Neutrophil (primary cell): ENCODE measurements around the gene DQX1.
"Not testable (repeated sequence)": the region's sequence is repeated elsewhere in the genome, so short reads cannot be mapped to it uniquely, and the experiment has no call there.

Source experiments
- H3K27ac ChIP-seq: fragments of 200-600 bp; sonication (generic); 2 replicates; pipeline ENCODE4 v1.5.1; 2016; ENCODE audit warnings: mild to moderate bottlenecking, moderate library complexity
- H3K27me3 ChIP-seq: fragments of 200-600 bp; sonication (generic); 2 replicates; pipeline ENCODE4 v1.6.0; 2016; ENCODE audit warnings: mild to moderate bottlenecking
- H3K36me3 ChIP-seq: fragments of 200-600 bp; sonication (generic); 2 replicates; pipeline ENCODE4 v1.5.1; 2017
- H3K4me1 ChIP-seq, 2 experiments: fragments of 200-600 bp in 1 of 2; sonication (generic) in 1 of 2; 1 replicate in 1 of 2; 2 replicates in 1 of 2; pipeline versions ENCODE4 v1.5.1 to v1.6.1; 2013 to 2016; ENCODE audit warnings: low read depth in 1 of 2, low read length in 1 of 2, mild to moderate bottlenecking in 1 of 2, moderate library complexity in 1 of 2; ENCODE audit not compliant: control insufficient read depth in 1 of 2, insufficient read depth in 1 of 2
- H3K4me3 ChIP-seq, 2 experiments: fragments of 200-600 bp in 1 of 2; sonication (generic) in 1 of 2; 1 replicate in 1 of 2; 2 replicates in 1 of 2; pipeline ENCODE4 v1.5.1; 2013 to 2016; ENCODE audit warnings: low read depth in 1 of 2, low read length in 1 of 2, mild to moderate bottlenecking in 1 of 2, moderate library complexity in 1 of 2
- H3K9me3 ChIP-seq: fragments of 200-600 bp; sonication (generic); 2 replicates; pipeline ENCODE4 v1.5.1; 2016
- TF ChIP-seq, protein P1 (sequence below): fragments of 200-600 bp; sonication (generic); IDR thresholded peaks from 2 replicates; pipeline ENCODE4 v1.5.1; 2016; ENCODE audit warnings: antibody characterized with exemption

The DQX1 gene

DNA sequence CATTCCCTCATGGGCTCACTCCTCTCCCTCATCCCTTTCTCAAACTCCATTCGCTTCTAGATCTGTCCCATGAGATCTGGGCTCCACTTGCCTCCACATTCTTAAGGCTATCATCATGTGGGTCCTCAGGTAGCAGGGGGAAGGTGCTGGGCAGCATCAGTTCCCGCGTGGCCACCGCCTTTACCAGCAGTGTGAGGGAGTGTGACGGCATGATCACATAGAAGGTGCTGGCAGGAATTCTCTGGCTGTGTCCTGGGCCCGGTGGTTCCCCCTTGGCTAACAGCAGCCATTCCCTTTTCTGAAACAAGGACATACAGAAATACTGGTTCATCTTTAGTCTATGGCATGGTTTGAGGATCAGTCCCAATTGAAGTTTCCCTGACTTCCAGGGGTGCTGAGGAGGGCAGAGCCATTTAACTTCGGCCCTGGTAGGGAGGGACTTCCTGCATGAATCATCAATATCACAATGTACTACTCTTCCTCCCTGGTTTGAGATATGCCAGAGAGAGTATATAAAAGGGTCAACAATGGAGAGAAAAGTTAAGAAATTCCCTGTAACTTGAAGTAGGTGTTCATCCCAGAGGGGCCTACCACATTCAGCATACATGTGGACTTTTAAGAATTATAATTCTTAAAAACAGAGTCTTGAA is 36.2 kb upstream of the DQX1 start:
- Histone ChIP-seq H3K27ac (peak overlapping the region; percentile 18), H3K4me3 (no peak overlapping the region), H3K36me3 (peaks cover 8% of the 10 kb centered on the region), H3K4me1 (peaks cover 46% of the 10 kb centered on the region in 2 experiments), H3K27me3 (no peaks in the 10 kb centered on the region), H3K9me3 (no peaks in the 10 kb centered on the region)
- TF ChIP-seq, protein P1, sequence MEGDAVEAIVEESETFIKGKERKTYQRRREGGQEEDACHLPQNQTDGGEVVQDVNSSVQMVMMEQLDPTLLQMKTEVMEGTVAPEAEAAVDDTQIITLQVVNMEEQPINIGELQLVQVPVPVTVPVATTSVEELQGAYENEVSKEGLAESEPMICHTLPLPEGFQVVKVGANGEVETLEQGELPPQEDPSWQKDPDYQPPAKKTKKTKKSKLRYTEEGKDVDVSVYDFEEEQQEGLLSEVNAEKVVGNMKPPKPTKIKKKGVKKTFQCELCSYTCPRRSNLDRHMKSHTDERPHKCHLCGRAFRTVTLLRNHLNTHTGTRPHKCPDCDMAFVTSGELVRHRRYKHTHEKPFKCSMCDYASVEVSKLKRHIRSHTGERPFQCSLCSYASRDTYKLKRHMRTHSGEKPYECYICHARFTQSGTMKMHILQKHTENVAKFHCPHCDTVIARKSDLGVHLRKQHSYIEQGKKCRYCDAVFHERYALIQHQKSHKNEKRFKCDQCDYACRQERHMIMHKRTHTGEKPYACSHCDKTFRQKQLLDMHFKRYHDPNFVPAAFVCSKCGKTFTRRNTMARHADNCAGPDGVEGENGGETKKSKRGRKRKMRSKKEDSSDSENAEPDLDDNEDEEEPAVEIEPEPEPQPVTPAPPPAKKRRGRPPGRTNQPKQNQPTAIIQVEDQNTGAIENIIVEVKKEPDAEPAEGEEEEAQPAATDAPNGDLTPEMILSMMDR, result no peak

DNA sequence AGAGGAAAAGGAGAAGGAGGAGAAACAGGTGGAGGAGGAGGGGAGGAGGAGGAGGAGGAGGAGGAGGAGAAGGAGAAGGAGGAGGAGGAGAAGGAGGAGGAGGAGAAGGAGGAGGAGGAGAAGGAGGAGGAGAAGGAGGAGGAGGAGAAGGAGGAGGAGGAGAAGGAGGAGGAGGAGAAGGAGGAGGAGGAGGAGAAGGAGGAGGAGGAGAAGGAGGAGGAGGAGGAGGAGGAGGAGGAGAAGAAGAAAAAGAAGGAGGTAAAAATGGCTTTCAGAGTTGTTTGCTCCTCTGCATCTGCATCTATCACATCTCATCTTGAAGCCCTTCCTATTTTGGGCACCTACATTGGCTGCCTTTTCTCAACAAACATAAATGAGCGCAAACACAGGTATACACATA is 35.0 kb upstream of the DQX1 start:
- not testable (repeated sequence) for H3K27me3 ChIP-seq, H3K4me3 ChIP-seq, H3K9me3 ChIP-seq
- H3K36me3 ChIP-seq, result peaks cover 18% of the 10 kb centered on the region
- peaks cover 58 to 59% of the 10 kb centered on the region in 2 experiments for H3K4me1 ChIP-seq
- H3K27ac ChIP-seq, result peak overlapping the region; percentile 85

- Histone ChIP-seq H3K27me3 (no peaks in the 10 kb centered on the region), H3K36me3 (peaks cover 18% of the 10 kb centered on the region), H3K27ac (peak overlapping the region; percentile 85), H3K4me1 (peaks cover 63% of the 10 kb centered on the region in 2 experiments), H3K9me3 (no peaks in the 10 kb centered on the region), H3K4me3 (no peak overlapping the region)
- TF ChIP-seq, protein P1, result no peak
Measured at GRCh38 chr2:74560591-74560990, 34.6 kb upstream of the DQX1 start.

DNA sequence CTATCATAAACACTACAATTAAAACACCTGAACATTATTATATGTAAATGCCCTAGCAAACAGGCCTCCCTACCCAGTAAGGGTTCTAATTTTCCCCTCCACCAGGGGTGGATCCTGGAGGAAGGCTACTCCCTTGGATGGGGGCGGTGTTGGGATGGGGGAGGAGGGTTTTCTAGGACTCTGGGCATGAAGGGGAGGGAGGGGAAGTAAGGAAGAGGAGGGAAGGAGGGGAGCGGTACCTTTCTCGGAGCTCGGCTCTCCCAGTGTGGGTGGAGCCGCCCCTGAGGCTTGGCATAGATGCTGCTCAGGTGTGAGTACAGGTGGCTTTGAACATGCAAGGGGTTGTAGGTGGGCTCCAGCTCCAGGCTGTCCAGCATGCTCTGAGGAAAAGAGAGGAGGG is 33.9 kb upstream of the DQX1 start:
- no peaks in the 10 kb centered on the region for H3K9me3 ChIP-seq
- TF ChIP-seq, protein P1, result no peak
- no peaks in the 10 kb centered on the region for H3K27me3 ChIP-seq
- peaks cover 65 to 68% of the 10 kb centered on the region in 2 experiments for H3K4me1 ChIP-seq
- H3K36me3 ChIP-seq, result peaks cover 18% of the 10 kb centered on the region
- no peak overlapping the region for H3K4me3 ChIP-seq
- H3K27ac ChIP-seq, result peak overlapping the region; percentile 85

DNA sequence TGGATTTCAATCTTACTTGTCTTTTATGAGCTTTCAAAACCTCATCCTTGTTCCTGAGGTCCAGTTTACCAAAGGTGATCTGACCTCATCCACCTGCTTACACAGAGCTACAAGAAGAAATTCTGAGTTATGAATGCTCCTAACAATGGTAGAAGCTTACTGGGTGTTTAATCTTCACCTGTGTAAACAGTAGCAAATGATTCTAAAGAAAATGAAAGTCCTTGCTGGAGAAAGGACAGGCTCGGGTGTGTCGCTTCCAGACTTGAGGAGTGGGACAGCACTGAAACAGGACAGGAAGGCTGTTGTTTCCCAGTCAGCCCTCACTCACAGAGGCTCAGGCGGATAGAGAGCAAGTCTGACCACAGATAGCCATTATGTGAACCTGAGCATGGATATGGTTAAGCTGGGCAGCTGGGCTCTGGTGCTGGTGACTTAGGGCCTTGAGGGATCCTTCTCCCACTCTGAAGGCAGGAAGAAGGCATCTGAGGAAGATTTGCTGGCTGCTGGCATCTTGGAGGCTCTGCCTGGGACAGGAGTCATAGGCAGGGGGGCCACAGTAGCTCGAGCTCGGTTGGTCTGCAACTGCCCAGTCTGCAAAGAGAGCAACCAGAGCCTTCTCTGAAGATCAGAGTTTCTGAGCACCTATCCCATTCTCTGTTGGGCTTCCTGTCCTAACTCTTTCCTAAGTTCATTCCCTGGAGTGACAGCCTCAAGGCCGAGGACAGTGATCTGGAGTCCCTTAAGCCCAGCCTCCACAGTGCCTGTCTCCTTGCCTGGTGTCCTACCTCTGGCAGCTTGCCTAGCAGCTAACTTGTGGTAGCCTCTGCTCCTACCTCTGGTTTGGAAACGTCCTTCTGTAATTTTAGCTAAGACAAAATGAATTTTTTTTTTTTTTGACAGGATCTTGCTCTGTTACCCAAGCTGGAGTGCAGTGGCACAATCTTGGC is 32.5 kb upstream of the DQX1 start:
- TF ChIP-seq, protein P1, result no peak
- Histone ChIP-seq H3K9me3 (no peaks in the 10 kb centered on the region), H3K4me3 (no peak overlapping the region), H3K27me3 (no peaks in the 10 kb centered on the region), H3K4me1 (peaks cover 69 to 74% of the 10 kb centered on the region in 2 experiments), H3K36me3 (peaks cover 18% of the 10 kb centered on the region), H3K27ac (peak overlapping the region; percentile 85)
